ENCODE results near the gene ADRA2C.

Gene ADRA2C

DNA sequence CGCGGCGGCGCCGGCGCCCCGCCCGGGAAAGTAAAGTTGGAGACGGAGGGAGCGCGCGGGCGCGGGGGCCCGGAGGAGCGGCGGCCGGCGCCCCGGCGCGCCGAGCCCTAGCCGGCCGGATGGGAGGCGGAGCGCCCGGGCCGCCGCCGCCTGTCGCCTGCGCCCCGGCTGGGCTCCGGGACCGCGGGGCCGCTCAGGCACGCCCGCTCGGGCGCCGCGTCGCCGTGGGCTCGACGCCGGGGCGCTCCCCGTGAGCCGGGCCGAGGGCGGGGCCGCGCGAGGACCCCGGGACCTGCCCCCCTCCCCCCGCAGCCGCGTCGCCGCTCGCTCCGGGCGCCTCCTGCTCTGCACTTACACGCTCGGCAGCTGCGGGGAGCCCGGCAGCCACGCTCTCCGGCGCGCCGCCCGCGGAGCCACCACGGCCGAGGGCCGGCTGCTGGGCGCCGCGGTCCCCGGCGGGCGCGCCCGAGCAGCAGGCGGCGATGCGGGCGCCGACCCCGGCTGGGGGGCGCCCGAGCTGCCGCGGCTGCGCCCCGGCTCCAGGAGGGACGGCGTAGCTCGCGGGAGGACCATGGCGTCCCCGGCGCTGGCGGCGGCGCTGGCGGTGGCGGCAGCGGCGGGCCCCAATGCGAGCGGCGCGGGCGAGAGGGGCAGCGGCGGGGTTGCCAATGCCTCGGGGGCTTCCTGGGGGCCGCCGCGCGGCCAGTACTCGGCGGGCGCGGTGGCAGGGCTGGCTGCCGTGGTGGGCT, at the start of gene ADRA2C:
Gene ADRA2C, plus strand, starts transcription at position 350 of the 749 bp plus-strand sequence. Its CDS starts 222 bp downstream, at position 572.
- TF ChIP-seq, protein P1, sequence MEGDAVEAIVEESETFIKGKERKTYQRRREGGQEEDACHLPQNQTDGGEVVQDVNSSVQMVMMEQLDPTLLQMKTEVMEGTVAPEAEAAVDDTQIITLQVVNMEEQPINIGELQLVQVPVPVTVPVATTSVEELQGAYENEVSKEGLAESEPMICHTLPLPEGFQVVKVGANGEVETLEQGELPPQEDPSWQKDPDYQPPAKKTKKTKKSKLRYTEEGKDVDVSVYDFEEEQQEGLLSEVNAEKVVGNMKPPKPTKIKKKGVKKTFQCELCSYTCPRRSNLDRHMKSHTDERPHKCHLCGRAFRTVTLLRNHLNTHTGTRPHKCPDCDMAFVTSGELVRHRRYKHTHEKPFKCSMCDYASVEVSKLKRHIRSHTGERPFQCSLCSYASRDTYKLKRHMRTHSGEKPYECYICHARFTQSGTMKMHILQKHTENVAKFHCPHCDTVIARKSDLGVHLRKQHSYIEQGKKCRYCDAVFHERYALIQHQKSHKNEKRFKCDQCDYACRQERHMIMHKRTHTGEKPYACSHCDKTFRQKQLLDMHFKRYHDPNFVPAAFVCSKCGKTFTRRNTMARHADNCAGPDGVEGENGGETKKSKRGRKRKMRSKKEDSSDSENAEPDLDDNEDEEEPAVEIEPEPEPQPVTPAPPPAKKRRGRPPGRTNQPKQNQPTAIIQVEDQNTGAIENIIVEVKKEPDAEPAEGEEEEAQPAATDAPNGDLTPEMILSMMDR (IDR thresholded peaks at IDR 0.05) = peak; percentile 4; the same call in 1 of the 2 replicates
- TF ChIP-seq ZFX (IDR thresholded peaks at IDR 0.05; ENCODE audit: borderline replicate concordance) = no peak
- no peak within 1 kb of the TSS for H3K27ac ChIP-seq

DNA sequence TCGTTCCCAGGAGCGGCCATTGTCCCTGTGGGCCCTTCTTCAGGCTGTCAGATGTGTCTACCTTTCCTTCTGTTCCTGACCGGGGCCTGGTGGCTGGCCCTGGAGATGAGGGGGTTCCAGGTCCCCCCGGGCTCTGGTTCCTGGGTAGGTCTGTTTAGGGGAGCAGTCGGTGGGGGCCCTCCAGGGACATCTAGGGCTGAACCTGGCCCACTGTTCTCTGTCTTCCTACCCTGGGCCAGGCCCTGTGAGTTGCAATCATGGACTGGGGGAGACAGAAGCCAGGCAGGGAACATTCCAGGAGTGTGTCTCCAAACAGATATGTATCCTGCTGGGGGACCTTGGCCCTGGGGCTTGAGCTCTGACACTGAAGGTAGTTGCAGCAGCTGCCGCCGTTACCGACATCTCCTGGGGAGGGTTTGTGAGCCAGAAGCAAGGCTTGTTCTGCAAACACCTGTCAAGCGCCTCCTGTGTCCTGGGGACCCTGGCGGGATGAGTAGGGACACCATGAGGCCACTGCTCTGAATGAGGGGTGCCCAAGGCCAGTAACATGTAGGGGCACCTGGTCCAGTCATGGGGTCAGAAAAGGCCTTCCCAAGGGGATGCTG, 49.5 kb upstream of the ADRA2C start:
- TF ChIP-seq, protein P1 (IDR thresholded peaks at IDR 0.05) = no peak
- no peak for TF ChIP-seq ZFX (IDR thresholded peaks at IDR 0.05; ENCODE audit: borderline replicate concordance)
- no peak overlapping the region for H3K27ac ChIP-seq

DNA sequence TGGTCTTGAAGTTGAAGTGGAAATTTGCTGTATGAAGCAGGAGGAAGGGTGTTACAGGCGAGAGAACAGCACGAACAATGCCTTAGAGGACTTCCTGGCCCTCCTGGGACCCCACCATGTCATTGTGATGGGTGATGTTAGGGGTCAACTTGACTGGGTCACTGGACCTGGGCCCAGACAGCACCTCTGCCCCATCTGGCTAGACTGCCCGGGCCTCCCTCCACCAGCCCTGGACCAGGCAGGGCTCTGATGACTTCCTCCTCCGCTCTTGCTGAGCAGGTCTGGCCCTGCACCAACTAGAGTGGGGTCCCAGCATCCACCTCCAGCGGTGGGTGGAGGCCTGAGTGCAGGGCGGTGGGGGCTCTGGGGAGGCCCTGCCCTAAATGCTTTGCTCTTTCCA, 48.9 kb upstream of the ADRA2C start:
- TF ChIP-seq ZFX (IDR thresholded peaks at IDR 0.05; ENCODE audit: borderline replicate concordance) = no peak
- TF ChIP-seq, protein P1 (IDR thresholded peaks at IDR 0.05) = no peak
- no peak overlapping the region for H3K27ac ChIP-seq

DNA sequence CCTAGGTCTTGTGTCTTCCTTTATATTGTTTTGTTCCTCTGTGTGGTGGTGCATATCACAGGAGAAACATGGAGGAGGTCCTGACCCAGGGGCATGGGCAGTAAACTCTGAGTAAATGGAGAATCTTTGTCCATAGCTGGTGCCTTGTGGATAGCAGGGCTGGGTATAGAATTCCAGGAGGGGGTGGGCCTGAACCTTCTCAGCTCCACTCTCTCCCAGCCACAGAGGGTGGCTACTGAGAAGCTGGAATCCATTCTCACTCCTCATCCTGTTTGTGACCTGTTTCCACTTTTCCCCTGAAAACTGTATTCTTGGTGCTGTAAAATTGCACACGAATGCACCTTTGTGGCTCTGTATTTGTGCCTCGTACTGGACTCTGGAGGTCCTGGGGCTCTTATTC, 47.7 kb upstream of the ADRA2C start:
- TF ChIP-seq ZFX (IDR thresholded peaks at IDR 0.05; ENCODE audit: borderline replicate concordance) = no peak
- TF ChIP-seq, protein P1 (IDR thresholded peaks at IDR 0.05) = no peak
- H3K27ac ChIP-seq = no peak overlapping the region

DNA sequence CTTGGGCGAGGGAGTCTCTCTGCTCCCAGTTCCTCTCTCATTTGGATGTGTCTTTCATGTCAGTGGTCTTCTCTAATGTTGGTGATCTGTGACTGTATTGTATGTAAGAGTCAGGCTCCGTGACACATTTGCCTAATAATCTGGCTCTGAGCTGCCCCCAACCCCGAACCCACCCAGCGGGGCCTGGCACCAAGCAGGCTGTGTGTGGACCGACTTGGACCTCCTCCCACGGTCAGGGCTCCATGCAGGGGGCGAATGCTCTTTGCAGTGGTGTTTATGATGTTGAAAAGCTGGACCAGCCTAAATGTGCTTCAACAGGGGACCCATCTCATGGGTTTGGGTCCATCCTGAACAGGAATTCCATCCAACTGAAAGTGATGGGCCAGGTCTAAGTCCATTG, 47.0 kb upstream of the ADRA2C start:
- no peak for TF ChIP-seq ZFX (IDR thresholded peaks at IDR 0.05; ENCODE audit: borderline replicate concordance)
- TF ChIP-seq, protein P1 (IDR thresholded peaks at IDR 0.05) = no peak

DNA sequence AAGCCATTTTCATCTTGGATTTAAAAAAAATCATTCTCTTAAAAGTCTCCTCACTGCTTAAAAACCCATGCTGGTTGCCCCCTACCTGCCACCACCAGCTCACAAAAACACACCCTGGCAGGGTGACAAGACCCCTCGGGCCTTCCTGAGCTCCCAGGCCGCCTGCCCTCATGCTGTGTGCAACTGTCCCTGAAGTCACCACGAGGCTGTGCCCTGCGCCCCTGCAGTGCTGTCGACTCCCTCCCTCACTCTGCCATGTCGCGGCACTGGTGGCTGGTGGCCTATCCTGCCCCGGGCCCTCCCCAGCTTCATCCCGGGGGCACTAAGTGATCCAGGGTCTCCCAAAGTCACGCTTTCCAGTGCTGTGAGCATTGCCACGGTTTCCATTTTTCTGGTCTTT, 46.3 kb upstream of the ADRA2C start:
- no peak overlapping the region for H3K27ac ChIP-seq
- TF ChIP-seq, protein P1 (IDR thresholded peaks at IDR 0.05) = no peak

More for the DNA sequence above, 47.0 kb upstream of the ADRA2C start:
- H3K27ac ChIP-seq = no peak overlapping the region

DNA sequence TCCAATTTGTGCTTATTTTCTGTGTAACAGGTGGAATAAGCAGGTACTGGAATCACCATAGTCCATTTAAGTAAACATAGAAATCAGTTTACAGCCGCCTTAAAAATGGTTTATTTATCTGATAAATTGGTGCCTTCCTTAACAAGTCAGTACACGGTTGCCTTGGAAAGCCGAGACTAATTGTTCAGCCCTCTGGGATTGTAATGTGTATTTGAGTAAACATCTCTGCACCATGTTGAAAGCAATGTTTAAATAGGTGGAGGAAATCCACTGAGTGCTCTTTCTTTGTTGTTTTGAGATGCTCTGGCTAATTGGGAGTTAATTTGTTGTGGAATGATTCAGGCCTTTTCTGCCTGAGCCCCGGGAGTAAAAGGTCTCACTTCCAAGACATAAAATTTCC, 45.7 kb upstream of the ADRA2C start:
- no peak overlapping the region for H3K27ac ChIP-seq
- TF ChIP-seq ZFX (IDR thresholded peaks at IDR 0.05; ENCODE audit: borderline replicate concordance) = no peak
- TF ChIP-seq, protein P1 (IDR thresholded peaks at IDR 0.05) = no peak
